ENCODE results near the gene KLK4. TPM values are rescaled to one million over a fixed set of nuclear protein-coding genes. Genes with fewer than 3 reads are reported as not detected.

Gene KLK4, protein sequence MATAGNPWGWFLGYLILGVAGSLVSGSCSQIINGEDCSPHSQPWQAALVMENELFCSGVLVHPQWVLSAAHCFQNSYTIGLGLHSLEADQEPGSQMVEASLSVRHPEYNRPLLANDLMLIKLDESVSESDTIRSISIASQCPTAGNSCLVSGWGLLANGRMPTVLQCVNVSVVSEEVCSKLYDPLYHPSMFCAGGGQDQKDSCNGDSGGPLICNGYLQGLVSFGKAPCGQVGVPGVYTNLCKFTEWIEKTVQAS
- 0.48 TPM in 1 of 2 replicates, not detected in the other for total RNA-seq (2021)
- long read RNA-seq: 0 reads

- H3K36me3 Mint-ChIP-seq (ENCODE audit: insufficient read depth in 1 of 3, low read depth in 3 of 3): no peaks in the 10 kb centered on the region
These were observed at the start of gene KLK4 for GRCh38 chr19:50911206-50912101. Gene KLK4, minus strand, starts transcription at chr19:50911395. Its CDS starts 657 bp downstream, at chr19:50910738.

More at GRCh38 chr19:50911206-50912101, at the start of gene KLK4:
- H3K79me2 ChIP-seq (ENCODE audit: insufficient read depth, low read length): no peaks in the 10 kb centered on the region
- 100% methylated on average over 1 of the region's 9 CpGs for WGBS (ENCODE audit: extremely low coverage, insufficient read length, low lambda C conversion rate)
- H4K91ac ChIP-seq (ENCODE audit: insufficient read length, low read depth, low read length): no peak within 1 kb of the TSS
- H3K27me3 ChIP-seq (ENCODE audit: insufficient read depth, low read length): peaks cover 30% of the 10 kb centered on the region; the same call in 1 of the 2 replicates
- no peak within 1 kb of the TSS for H4K8ac ChIP-seq (replicated peaks; ENCODE audit: insufficient read length, low read depth, low read length)
- no peak within 1 kb of the TSS for H2AK5ac ChIP-seq (ENCODE audit: insufficient read length, low read length)
- H2BK5ac ChIP-seq (ENCODE audit: insufficient read length, low read length): no peak within 1 kb of the TSS
- no peaks in the 10 kb centered on the region; a peak in 1 of 5 replicates for H3K9me3 Mint-ChIP-seq
- H3K27ac ChIP-seq (ENCODE audit: insufficient read length, low read depth, low read length): no peak within 1 kb of the TSS
- no peaks in the 10 kb centered on the region for H3K79me1 ChIP-seq (ENCODE audit: insufficient read depth, low read depth, low read length, poor library complexity, severe bottlenecking)
- no peak within 1 kb of the TSS for H3T11ph ChIP-seq (ENCODE audit: low read length)
- H3K4me3 Mint-ChIP-seq: peak within 1 kb of the TSS in 1 of 2 experiments; percentile 82; a peak in 3 of 5 replicates
- H4K20me1 ChIP-seq (ENCODE audit: control insufficient read depth, insufficient read depth, insufficient read length): no peaks in the 10 kb centered on the region
- H2BK20ac ChIP-seq (ENCODE audit: low read depth, low read length, poor library complexity, severe bottlenecking): no peak within 1 kb of the TSS
- H3K14ac ChIP-seq (ENCODE audit: insufficient read depth, low read length): no peak within 1 kb of the TSS
- H3K9me3 ChIP-seq (ENCODE audit: control insufficient read depth, low read depth, low read length): no peaks in the 10 kb centered on the region
- no peak within 1 kb of the TSS for H3K56ac ChIP-seq (ENCODE audit: insufficient read length, low read depth, low read length)
- no peak within 1 kb of the TSS for H2BK120ac ChIP-seq (ENCODE audit: low read depth, low read length, poor library complexity, severe bottlenecking)
- H3K4me2 ChIP-seq (ENCODE audit: insufficient read depth, insufficient read length, low read length): peak within 1 kb of the TSS; percentile 74
- H3K4me1 Mint-ChIP-seq: peaks cover 18 to 21% of the 10 kb centered on the region in 2 experiments
- no peak for DNase-seq
- H3K23ac ChIP-seq (ENCODE audit: insufficient read length, low read depth, low read length): no peak within 1 kb of the TSS
- no peak within 1 kb of the TSS for H3K9ac ChIP-seq (ENCODE audit: extremely low read depth, insufficient read length, low read length)
- H3K4me1 ChIP-seq (ENCODE audit: insufficient read depth, low read length): no peaks in the 10 kb centered on the region
- H2AFZ ChIP-seq (ENCODE audit: low read length): no peak within 1 kb of the TSS
- H3K27me3 Mint-ChIP-seq (ENCODE audit: low read depth): peaks cover 46% of the 10 kb centered on the region
- H3K27ac Mint-ChIP-seq: no peak within 1 kb of the TSS
- no peak within 1 kb of the TSS for H3K4ac ChIP-seq (ENCODE audit: low read depth, low read length)
- TF ChIP-seq CTCF (conservative IDR thresholded peaks at IDR 0.05): no peak
- no peak within 1 kb of the TSS for H3K18ac ChIP-seq (ENCODE audit: insufficient read length, low read depth, low read length)
- H2BK12ac ChIP-seq (ENCODE audit: insufficient read length, low read depth, low read length): no peak within 1 kb of the TSS
- H3K23me2 ChIP-seq (ENCODE audit: insufficient read length, low read depth, low read length, poor library complexity, severe bottlenecking): peaks cover 7% of the 10 kb centered on the region
- H2BK15ac ChIP-seq (ENCODE audit: low read depth, low read length): no peak within 1 kb of the TSS
- H4K5ac ChIP-seq (ENCODE audit: insufficient read length, low read depth, low read length): no peak within 1 kb of the TSS

Measured in H9 (cell line).